Measurements from ENCODE around the gene KREMEN1.

Gene KREMEN1

DNA sequence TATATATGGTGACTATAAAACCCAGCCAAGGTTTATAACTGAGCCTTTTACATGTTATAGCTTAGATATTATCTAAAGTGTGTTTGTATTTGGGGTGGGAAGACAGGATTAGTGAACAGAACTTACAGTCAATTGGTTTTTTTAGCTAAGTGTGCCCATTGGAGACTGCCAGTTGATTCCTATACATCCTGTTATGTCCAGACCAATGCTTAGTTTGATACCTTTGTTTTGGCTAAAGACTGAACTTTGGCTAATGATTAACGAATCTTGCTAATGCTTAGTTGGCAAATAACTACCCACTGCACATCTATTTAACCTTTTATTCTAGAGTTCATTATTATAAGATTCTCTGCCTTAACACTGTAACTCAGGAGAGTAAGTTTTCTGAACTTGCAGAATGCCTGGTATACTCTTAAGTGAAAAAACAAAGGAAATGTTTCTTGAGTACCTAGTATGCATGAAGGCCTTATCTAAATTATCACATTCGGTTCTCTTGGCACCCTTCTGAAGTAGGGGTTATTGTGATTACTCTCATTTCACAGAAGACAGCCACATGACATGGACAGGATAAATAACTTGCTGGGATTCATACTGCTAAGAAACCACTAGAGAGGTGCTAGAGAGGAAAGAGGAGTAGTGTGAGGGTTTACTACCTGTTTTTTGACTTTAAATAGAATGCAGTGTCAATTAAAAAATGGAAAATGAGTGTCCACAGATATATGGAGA lies 54.0 kb downstream of the KREMEN1 start:
- no peak overlapping the region for H3K4me3 ChIP-seq (IDR thresholded peaks at IDR 0.05; ENCODE audit: insufficient read depth, low read depth, low read length)
- no peak overlapping the region for H3K4me2 ChIP-seq
- H3K4me1 ChIP-seq (ENCODE audit: low read depth, poor library complexity, severe bottlenecking) = no peaks in the 10 kb centered on the region
- H3K27me3 ChIP-seq (ENCODE audit: insufficient read depth, low read depth) = no peaks in the 10 kb centered on the region
- no peak overlapping the region for H2AFZ ChIP-seq (ENCODE audit: low read depth)
- no peaks in the 10 kb centered on the region for H3K36me3 ChIP-seq (ENCODE audit: insufficient read depth)
- H4K20me1 ChIP-seq (ENCODE audit: insufficient read depth) = no peaks in the 10 kb centered on the region
- H3K79me2 ChIP-seq (ENCODE audit: insufficient read depth, low read depth) = no peaks in the 10 kb centered on the region
- TF ChIP-seq, protein P1, sequence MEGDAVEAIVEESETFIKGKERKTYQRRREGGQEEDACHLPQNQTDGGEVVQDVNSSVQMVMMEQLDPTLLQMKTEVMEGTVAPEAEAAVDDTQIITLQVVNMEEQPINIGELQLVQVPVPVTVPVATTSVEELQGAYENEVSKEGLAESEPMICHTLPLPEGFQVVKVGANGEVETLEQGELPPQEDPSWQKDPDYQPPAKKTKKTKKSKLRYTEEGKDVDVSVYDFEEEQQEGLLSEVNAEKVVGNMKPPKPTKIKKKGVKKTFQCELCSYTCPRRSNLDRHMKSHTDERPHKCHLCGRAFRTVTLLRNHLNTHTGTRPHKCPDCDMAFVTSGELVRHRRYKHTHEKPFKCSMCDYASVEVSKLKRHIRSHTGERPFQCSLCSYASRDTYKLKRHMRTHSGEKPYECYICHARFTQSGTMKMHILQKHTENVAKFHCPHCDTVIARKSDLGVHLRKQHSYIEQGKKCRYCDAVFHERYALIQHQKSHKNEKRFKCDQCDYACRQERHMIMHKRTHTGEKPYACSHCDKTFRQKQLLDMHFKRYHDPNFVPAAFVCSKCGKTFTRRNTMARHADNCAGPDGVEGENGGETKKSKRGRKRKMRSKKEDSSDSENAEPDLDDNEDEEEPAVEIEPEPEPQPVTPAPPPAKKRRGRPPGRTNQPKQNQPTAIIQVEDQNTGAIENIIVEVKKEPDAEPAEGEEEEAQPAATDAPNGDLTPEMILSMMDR (conservative IDR thresholded peaks at IDR 0.05; ENCODE audit: low read depth, low read length) = no peak
- no peak overlapping the region for H3K27ac ChIP-seq
- no peak overlapping the region for H3K9ac ChIP-seq

DNA sequence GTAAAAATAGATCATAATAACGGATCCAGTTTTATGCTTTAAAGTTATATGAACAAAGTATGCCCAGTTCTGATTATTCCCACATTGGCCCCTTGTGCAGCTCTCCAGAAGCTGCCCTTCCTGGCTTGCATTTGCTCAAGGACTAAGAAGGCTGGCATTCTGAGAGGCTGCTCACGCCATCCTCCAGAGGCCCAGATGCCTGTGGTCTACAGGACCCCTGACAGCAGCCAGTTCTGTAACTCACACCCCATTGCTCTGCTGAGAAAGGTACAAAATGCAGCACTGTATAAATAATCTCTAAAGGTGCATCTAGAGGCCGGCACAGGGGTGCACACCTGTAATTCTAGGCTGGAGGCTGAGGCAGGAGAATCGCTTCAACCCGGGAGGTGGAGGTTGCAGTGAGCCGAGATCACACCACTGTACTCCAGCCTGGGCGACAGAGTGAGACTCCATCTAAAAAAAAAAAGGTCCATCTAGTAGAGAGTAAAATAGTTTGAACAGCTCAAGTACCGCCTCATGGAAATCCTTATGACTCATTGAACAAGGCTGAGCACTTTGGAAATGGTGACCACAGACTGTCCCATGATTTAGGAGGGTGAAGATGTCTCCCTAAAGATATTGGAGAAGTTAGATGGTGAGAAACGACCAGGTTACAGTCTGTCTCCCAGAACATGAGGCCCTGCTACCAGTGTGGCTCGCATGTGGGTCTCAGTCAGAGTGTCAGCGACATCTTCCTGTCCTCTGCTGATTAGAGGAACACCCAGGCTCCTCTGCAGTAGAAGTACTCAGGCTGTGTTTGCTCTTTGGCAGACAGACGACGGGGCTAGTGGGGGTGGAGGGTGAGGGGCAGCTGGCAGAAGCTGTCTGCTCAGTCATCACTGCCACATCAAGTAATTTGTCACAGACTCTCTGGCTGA lies 56.3 kb downstream of the KREMEN1 start:
- H3K27ac ChIP-seq = no peak overlapping the region
- no peaks in the 10 kb centered on the region for H3K27me3 ChIP-seq (ENCODE audit: insufficient read depth, low read depth)
- H2AFZ ChIP-seq (ENCODE audit: low read depth) = no peak overlapping the region
- no peaks in the 10 kb centered on the region for H3K4me1 ChIP-seq (ENCODE audit: low read depth, poor library complexity, severe bottlenecking)
- no peaks in the 10 kb centered on the region for H4K20me1 ChIP-seq (ENCODE audit: insufficient read depth)
- H3K36me3 ChIP-seq (ENCODE audit: insufficient read depth) = no peaks in the 10 kb centered on the region
- TF ChIP-seq, protein P1 (conservative IDR thresholded peaks at IDR 0.05; ENCODE audit: low read depth, low read length) = no peak
- H3K4me2 ChIP-seq = no peak overlapping the region
- H3K79me2 ChIP-seq (ENCODE audit: insufficient read depth, low read depth) = no peaks in the 10 kb centered on the region
- H3K9ac ChIP-seq = no peak overlapping the region
- no peak overlapping the region for H3K4me3 ChIP-seq (IDR thresholded peaks at IDR 0.05; ENCODE audit: insufficient read depth, low read depth, low read length)

DNA sequence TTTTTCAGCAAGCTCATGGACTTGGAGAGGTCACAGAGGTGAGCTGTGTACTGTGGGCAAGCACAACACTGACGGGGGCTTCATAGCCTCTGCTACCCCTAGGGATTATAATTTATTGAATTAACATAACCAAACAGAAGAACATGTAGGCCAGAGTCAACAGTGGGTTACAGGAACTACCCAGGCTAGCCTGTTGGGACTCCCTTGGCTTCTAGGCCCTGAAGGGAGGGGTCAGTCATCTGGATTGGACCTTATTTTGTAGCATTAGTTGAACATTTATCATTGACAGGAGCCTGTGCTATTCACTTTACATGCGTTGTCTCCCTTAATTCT lies 56.9 kb downstream of the KREMEN1 start:
- Histone ChIP-seq H3K4me1 (ENCODE audit: low read depth, poor library complexity, severe bottlenecking) (no peaks in the 10 kb centered on the region), H3K9ac (no peak overlapping the region)
- TF ChIP-seq, protein P1 (conservative IDR thresholded peaks at IDR 0.05; ENCODE audit: low read depth, low read length) = no peak

DNA sequence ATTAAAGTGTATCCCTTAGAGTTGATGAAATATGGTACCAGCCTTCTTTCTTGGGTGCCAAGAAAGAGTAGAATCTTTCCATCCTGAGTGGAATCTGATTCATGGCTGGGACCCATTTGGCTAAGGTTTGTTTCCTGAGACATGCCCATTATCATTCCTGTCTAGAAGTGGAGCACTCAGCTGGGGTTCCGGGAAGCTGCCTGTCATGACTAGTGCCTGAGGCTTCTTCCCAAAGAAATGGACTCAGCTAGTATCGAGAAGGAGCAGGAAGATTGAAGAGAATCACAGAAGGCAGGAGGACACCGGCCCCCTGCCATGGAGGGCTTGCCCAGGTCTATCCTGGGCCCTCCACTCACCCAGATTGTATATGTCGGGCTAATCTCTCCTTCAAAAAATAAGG lies 57.6 kb downstream of the KREMEN1 start:
- H3K79me2 ChIP-seq (ENCODE audit: insufficient read depth, low read depth) = no peaks in the 10 kb centered on the region
- H3K27me3 ChIP-seq (ENCODE audit: insufficient read depth, low read depth) = no peaks in the 10 kb centered on the region
- no peaks in the 10 kb centered on the region for H4K20me1 ChIP-seq (ENCODE audit: insufficient read depth)
- H3K9ac ChIP-seq = no peak overlapping the region
- no peak overlapping the region for H3K4me3 ChIP-seq (IDR thresholded peaks at IDR 0.05; ENCODE audit: insufficient read depth, low read depth, low read length)
- no peak overlapping the region for H3K27ac ChIP-seq
- H3K4me1 ChIP-seq (ENCODE audit: low read depth, poor library complexity, severe bottlenecking) = no peaks in the 10 kb centered on the region
- H2AFZ ChIP-seq (ENCODE audit: low read depth) = no peak overlapping the region
- H3K4me2 ChIP-seq = no peak overlapping the region
- TF ChIP-seq, protein P1 (conservative IDR thresholded peaks at IDR 0.05; ENCODE audit: low read depth, low read length) = no peak
- no peaks in the 10 kb centered on the region for H3K36me3 ChIP-seq (ENCODE audit: insufficient read depth)

More for the DNA sequence above, 56.9 kb downstream of the KREMEN1 start:
- H3K36me3 ChIP-seq (ENCODE audit: insufficient read depth) = no peaks in the 10 kb centered on the region
- no peak overlapping the region for H2AFZ ChIP-seq (ENCODE audit: low read depth)
- no peaks in the 10 kb centered on the region for H3K27me3 ChIP-seq (ENCODE audit: insufficient read depth, low read depth)
- H4K20me1 ChIP-seq (ENCODE audit: insufficient read depth) = no peaks in the 10 kb centered on the region
- no peak overlapping the region for H3K27ac ChIP-seq
- no peak overlapping the region for H3K4me3 ChIP-seq (IDR thresholded peaks at IDR 0.05; ENCODE audit: insufficient read depth, low read depth, low read length)
- H3K4me2 ChIP-seq = no peak overlapping the region
- no peaks in the 10 kb centered on the region for H3K79me2 ChIP-seq (ENCODE audit: insufficient read depth, low read depth)
